Measurements from ENCODE around the gene TSPAN15. TPM values are rescaled to one million over a fixed set of nuclear protein-coding genes. Genes with fewer than 3 reads are reported as not detected.

TSPAN15 gene
- total RNA-seq, 1 experiment from 2014 or later = 108 TPM

- Histone ChIP-seq H3K36me3 (ENCODE audit: low read depth) (peaks cover 22% of the 10 kb centered on the region), H3K27me3 (ENCODE audit: insufficient read depth, low read depth) (no peaks in the 10 kb centered on the region), H3K9me3 (ENCODE audit: insufficient read depth, low read depth) (peaks cover 12% of the 10 kb centered on the region; the same call in 1 of the 2 replicates), H3K4me2 (no peak overlapping the region), H4K20me1 (ENCODE audit: insufficient read depth) (no peaks in the 10 kb centered on the region), H3K4me1 (replicated peaks; ENCODE audit: insufficient read depth) (no peaks in the 10 kb centered on the region), H3F3A (ENCODE audit: insufficient read depth, low read depth) (no peaks in the 10 kb centered on the region), H3K79me2 (ENCODE audit: low read depth) (no peaks in the 10 kb centered on the region), H3K9me2 (ENCODE audit: insufficient read depth) (no peaks in the 10 kb centered on the region), H3K4me3 (no peak overlapping the region), H2AFZ (no peak overlapping the region), H3K27ac (no peak overlapping the region)
- TF ChIP-seq CTCF (conservative IDR thresholded peaks at IDR 0.05) (no peak), EZH2 (IDR thresholded peaks at IDR 0.05; ENCODE audit: low read depth) (no peak)
- ChIA-PET CTCF (no interaction called here), POLR2A (ENCODE audit: unreplicated experiment) (no interaction called here)
- intact Hi-C loops (cut with micrococcal nuclease; ENCODE audit: unreplicated experiment) = no loop called here
- peak in 1 of 2 experiments; percentile 29 for DNase-seq
- BruUV-seq (replicated peaks) = no TSS peak
Observed at GRCh38 chr10:69492091-69492745, 41.0 kb downstream of the TSPAN15 start.

GRCh38 chr10:69492746-69493462, 41.6 kb downstream of the TSPAN15 start:
- TF ChIP-seq EZH2 (IDR thresholded peaks at IDR 0.05; ENCODE audit: low read depth) (no peak), CTCF (conservative IDR thresholded peaks at IDR 0.05) (no peak)
- H3K4me1 ChIP-seq (replicated peaks; ENCODE audit: insufficient read depth) = no peaks in the 10 kb centered on the region
- no peaks in the 10 kb centered on the region for H3K9me2 ChIP-seq (ENCODE audit: insufficient read depth)
- ChIA-PET POLR2A (ENCODE audit: unreplicated experiment) (no interaction called here), CTCF (no interaction called here)
- H3K4me3 ChIP-seq = no peak overlapping the region
- DNase-seq = peak in 1 of 2 experiments; percentile 28
- H3K36me3 ChIP-seq (ENCODE audit: low read depth) = peaks cover 15% of the 10 kb centered on the region
- no peaks in the 10 kb centered on the region for H3K27me3 ChIP-seq (ENCODE audit: insufficient read depth, low read depth)
- H3K9me3 ChIP-seq (ENCODE audit: insufficient read depth, low read depth) = peaks cover 9% of the 10 kb centered on the region; the same call in 1 of the 2 replicates
- intact Hi-C loops (cut with micrococcal nuclease; ENCODE audit: unreplicated experiment) = no loop called here
- H3K27ac ChIP-seq = no peak overlapping the region
- no peaks in the 10 kb centered on the region for H4K20me1 ChIP-seq (ENCODE audit: insufficient read depth)
- no TSS peak for BruUV-seq (replicated peaks)
- no peaks in the 10 kb centered on the region for H3K79me2 ChIP-seq (ENCODE audit: low read depth)
- no peak overlapping the region for H2AFZ ChIP-seq
- H3K4me2 ChIP-seq = no peak overlapping the region
- no peaks in the 10 kb centered on the region for H3F3A ChIP-seq (ENCODE audit: insufficient read depth, low read depth)

- H2AFZ ChIP-seq = no peak overlapping the region
- H3K27me3 ChIP-seq (ENCODE audit: insufficient read depth, low read depth) = no peaks in the 10 kb centered on the region
- no peak overlapping the region for H3K27ac ChIP-seq
- no peak overlapping the region for H3K4me3 ChIP-seq
- H3K36me3 ChIP-seq (ENCODE audit: low read depth) = no peaks in the 10 kb centered on the region
- no peaks in the 10 kb centered on the region for H3F3A ChIP-seq (ENCODE audit: insufficient read depth, low read depth)
- intact Hi-C loops (cut with micrococcal nuclease; ENCODE audit: unreplicated experiment) = no loop called here
- no TSS peak for BruUV-seq (replicated peaks)
- no peaks in the 10 kb centered on the region for H4K20me1 ChIP-seq (ENCODE audit: insufficient read depth)
- DNase-seq = peak in 1 of 2 experiments; percentile 22
- H3K9me2 ChIP-seq (ENCODE audit: insufficient read depth) = no peaks in the 10 kb centered on the region
- POLR2A ChIA-PET (ENCODE audit: unreplicated experiment) = interaction anchor here (0.7 kb wide), 1 partner anchor 449 kb away, joined by 3 read pairs; no protein-coding TSS in a partner anchor
- TF ChIP-seq CTCF (conservative IDR thresholded peaks at IDR 0.05) = no peak
- no peak for TF ChIP-seq EZH2 (IDR thresholded peaks at IDR 0.05; ENCODE audit: low read depth)
- H3K4me2 ChIP-seq = no peak overlapping the region
- CTCF ChIA-PET = no interaction called here
- H3K79me2 ChIP-seq (ENCODE audit: low read depth) = no peaks in the 10 kb centered on the region
- H3K9me3 ChIP-seq (ENCODE audit: insufficient read depth, low read depth) = no peaks in the 10 kb centered on the region
- H3K4me1 ChIP-seq (replicated peaks; ENCODE audit: insufficient read depth) = no peaks in the 10 kb centered on the region
Observed at GRCh38 chr10:69494626-69495558, 43.6 kb downstream of the TSPAN15 start.
